ENCODE results near the gene DPT. TPM values are rescaled to one million over a fixed set of nuclear protein-coding genes. Genes with fewer than 3 reads are reported as not detected.
A peak's percentile ranks its signal among the peaks of the same experiment; 100 is the strongest.

Gene DPT
- total RNA-seq, 2 donors from 2014 or later: 60.7 to 85.7 TPM

DNA sequence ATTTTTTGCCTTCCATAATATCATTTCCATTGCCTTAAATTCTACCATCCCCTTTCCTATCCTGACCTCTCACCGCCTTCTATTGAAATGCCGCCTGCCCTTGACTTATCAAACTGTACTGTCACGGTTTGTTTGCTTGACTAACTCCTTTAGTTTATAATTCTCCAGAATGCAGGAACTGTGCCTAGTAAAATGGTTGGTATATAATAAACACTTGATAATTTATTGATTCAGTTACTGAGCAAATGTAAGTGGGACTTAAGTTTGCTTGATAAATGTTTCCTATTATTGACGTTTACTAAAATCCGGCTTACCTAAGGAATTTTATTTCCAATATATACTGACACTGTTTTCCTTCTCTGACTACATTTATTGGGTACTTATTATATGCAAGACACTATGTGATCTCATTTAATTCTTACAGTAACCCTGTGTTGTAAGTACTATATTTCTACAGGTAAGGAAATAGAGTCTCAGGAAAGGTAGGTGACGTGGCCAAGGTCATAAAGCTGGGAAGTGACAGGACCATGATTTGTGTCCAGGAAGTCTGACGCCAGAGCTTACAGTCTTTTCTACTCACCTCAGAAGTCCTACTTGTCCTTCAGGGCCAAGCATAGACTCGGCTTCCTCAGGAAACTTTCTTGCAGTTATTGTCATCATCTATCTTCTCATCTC lies 35.7 kb downstream of the DPT start:
- no peak for ATAC-seq (ENCODE audit: insufficient number of reproducible peaks, low FRiP score, low read depth)
- TF ChIP-seq, protein P1, sequence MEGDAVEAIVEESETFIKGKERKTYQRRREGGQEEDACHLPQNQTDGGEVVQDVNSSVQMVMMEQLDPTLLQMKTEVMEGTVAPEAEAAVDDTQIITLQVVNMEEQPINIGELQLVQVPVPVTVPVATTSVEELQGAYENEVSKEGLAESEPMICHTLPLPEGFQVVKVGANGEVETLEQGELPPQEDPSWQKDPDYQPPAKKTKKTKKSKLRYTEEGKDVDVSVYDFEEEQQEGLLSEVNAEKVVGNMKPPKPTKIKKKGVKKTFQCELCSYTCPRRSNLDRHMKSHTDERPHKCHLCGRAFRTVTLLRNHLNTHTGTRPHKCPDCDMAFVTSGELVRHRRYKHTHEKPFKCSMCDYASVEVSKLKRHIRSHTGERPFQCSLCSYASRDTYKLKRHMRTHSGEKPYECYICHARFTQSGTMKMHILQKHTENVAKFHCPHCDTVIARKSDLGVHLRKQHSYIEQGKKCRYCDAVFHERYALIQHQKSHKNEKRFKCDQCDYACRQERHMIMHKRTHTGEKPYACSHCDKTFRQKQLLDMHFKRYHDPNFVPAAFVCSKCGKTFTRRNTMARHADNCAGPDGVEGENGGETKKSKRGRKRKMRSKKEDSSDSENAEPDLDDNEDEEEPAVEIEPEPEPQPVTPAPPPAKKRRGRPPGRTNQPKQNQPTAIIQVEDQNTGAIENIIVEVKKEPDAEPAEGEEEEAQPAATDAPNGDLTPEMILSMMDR (IDR thresholded peaks at IDR 0.05): no peak
- peaks cover 0 to 13% of the 10 kb centered on the region in 2 donors for H3K4me1 ChIP-seq (ENCODE audit: control insufficient read depth in 1 of 2, low read depth in 2 of 2)

DNA sequence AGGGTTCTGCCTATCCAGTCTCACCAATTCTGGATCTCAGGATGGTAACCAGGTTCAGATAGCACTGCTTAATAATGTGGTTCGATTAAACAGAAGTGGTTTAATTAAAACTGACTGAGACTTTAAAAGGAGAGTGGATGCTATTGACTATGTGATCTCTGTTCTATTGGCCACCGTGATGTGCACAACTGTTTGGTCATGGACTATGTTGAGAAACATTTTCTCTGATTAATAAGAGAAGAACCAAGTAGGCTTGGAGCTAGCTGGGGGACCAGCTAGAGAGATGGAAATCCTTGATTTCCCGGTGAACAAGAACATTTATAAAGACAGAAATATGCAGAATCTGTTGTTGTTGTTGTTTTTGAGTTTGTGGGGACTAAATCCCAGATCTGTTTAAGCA lies 36.5 kb downstream of the DPT start:
- ATAC-seq (ENCODE audit: insufficient number of reproducible peaks, low FRiP score, low read depth) (no peak), DNase-seq (ENCODE audit: low spot score) (no peak)
- H3K27me3 ChIP-seq (replicated peaks; ENCODE audit: insufficient read depth): no peaks in the 10 kb centered on the region
- no peak overlapping the region for H3K4me3 ChIP-seq
- H3K9me3 ChIP-seq: no peaks in the 10 kb centered on the region
- H3K27ac ChIP-seq: no peak overlapping the region
- H3K4me1 ChIP-seq (ENCODE audit: control insufficient read depth in 1 of 2, low read depth in 2 of 2): peaks cover 0 to 13% of the 10 kb centered on the region in 2 donors
- H3K36me3 ChIP-seq: no peaks in the 10 kb centered on the region
- TF ChIP-seq, protein P1 (IDR thresholded peaks at IDR 0.05): no peak

More for the DNA sequence above, 35.7 kb downstream of the DPT start:
- no peak for DNase-seq (ENCODE audit: low spot score)
- H3K36me3 ChIP-seq: no peaks in the 10 kb centered on the region
- H3K27ac ChIP-seq: no peak overlapping the region
- H3K9me3 ChIP-seq: no peaks in the 10 kb centered on the region
- H3K27me3 ChIP-seq (replicated peaks; ENCODE audit: insufficient read depth): no peaks in the 10 kb centered on the region
- no peak overlapping the region for H3K4me3 ChIP-seq

DNA sequence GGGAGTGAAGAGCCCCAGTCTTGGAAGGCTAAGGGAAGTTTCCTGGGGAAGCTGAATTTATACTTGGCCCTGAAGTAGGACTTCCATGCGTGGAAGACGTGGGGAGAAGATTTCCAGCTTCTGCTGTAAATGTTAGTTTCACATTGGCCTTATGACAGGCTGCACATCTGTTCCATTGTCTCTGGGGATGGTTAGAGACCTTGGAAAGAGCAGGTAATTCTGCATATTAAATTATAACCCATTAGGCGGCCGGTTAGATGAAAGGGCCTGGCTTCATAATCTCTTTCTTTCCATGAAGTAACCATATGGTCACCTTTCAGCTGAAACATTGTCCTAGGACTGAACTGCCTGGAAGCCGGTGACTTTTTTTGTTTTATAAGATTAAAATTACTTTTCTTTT lies 37.5 kb downstream of the DPT start:
- H3K27me3 ChIP-seq (replicated peaks; ENCODE audit: insufficient read depth): no peaks in the 10 kb centered on the region
- ATAC-seq (ENCODE audit: insufficient number of reproducible peaks, low FRiP score, low read depth) (no peak), DNase-seq (ENCODE audit: low spot score) (no peak)
- TF ChIP-seq, protein P1 (IDR thresholded peaks at IDR 0.05): no peak
- H3K27ac ChIP-seq: no peak overlapping the region
- H3K4me3 ChIP-seq: no peak overlapping the region
- H3K4me1 ChIP-seq (ENCODE audit: control insufficient read depth in 1 of 2, low read depth in 2 of 2): peaks cover 0 to 13% of the 10 kb centered on the region in 2 donors
- no peaks in the 10 kb centered on the region for H3K9me3 ChIP-seq
- no peaks in the 10 kb centered on the region for H3K36me3 ChIP-seq

DNA sequence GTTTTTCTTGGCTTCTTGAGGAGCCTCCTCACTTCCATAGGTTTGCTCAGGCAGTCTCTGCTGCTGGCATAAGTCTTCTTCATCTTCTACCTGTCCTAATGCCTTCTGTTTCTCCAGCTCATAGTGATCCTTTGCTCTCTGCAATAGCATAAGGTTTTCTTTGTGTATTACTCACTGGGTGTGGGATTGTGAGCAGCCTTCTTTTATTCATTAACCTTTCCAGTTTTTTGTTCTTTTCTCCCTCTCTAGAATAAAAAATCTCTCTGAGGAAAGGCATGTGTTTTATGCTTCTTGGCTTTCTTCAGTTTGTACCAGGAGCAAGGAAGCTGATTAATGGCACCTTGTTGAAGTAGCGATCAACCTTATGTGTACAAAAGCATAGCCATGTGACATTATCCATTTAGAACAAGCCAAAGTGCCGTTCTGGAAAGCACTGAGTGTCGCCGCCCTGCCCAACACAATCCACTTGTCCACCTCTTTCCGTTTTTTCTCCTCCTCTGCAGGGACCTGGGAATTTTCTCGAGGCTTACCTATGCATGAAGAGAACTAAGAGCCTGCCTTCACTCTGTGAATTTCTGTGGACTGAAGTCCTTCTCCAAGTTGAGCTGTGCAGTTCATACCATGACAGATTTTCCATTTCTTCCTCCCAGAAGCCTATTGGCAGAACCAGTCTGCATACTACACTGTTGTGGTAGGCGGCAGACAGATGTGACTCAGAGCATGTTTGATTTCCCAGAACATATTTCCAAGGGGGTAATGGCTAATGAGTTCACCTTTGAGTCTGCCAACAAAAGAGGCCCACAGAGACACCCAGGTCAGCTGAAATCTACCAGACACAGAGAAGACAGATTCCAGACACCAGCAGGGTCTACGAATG lies 39.0 kb downstream of the DPT start:
- DNase-seq (ENCODE audit: low spot score) (no peak), ATAC-seq (ENCODE audit: insufficient number of reproducible peaks, low FRiP score, low read depth) (peak; percentile 58)
- H3K36me3 ChIP-seq: no peaks in the 10 kb centered on the region
- TF ChIP-seq, protein P1 (IDR thresholded peaks at IDR 0.05): no peak
- H3K4me1 ChIP-seq (ENCODE audit: control insufficient read depth in 1 of 2, low read depth in 2 of 2): peaks cover 0 to 13% of the 10 kb centered on the region in 2 donors
- peak overlapping the region; percentile 10 for H3K4me3 ChIP-seq
- peak overlapping the region; percentile 57 to 59 for H3K27ac ChIP-seq
- H3K27me3 ChIP-seq (replicated peaks; ENCODE audit: insufficient read depth): no peaks in the 10 kb centered on the region
- H3K9me3 ChIP-seq: no peaks in the 10 kb centered on the region

DNA sequence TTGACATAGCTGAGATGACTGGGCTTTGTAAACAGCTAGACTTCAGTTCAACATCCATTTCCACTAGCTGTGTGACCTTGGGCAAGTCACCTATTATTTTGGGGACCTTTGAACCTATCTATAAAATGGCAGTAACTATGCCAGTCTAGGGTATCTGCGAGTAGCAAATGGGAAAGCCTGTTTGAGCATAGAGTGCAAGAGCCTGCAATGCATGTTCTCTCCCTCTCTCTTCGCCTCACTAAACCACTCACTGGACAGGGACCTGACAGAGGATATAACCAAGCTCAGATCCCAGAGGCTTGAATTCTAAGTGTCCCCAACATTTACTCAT lies 39.7 kb downstream of the DPT start:
- H3K36me3 ChIP-seq: no peaks in the 10 kb centered on the region
- H3K9me3 ChIP-seq: no peaks in the 10 kb centered on the region
- no peak for DNase-seq (ENCODE audit: low spot score)
- TF ChIP-seq, protein P1 (IDR thresholded peaks at IDR 0.05): no peak
- ATAC-seq (ENCODE audit: insufficient number of reproducible peaks, low FRiP score, low read depth): no peak
- peaks cover 0 to 13% of the 10 kb centered on the region in 2 donors for H3K4me1 ChIP-seq (ENCODE audit: control insufficient read depth in 1 of 2, low read depth in 2 of 2)
- no peaks in the 10 kb centered on the region for H3K27me3 ChIP-seq (replicated peaks; ENCODE audit: insufficient read depth)
- no peak overlapping the region for H3K4me3 ChIP-seq
- peak overlapping the region; percentile 57 to 59 for H3K27ac ChIP-seq

Measured in thoracic aorta (tissue), 2 donors.